ENCODE measurements around the gene CNNM4.
"Not testable (repeated sequence)": the region's sequence is repeated elsewhere in the genome, so short reads cannot be mapped to it uniquely, and the experiment has no call there.

CNNM4 gene

GRCh38 chr2:96792772-96793749 lies 32.4 kb downstream of the CNNM4 start:
- H3K36me3 ChIP-seq = no peaks in the 10 kb centered on the region
- DNase-seq = no peak
- no peaks in the 10 kb centered on the region for H3K27me3 ChIP-seq
- no peak for TF ChIP-seq CTCF (IDR thresholded peaks at IDR 0.05; ENCODE audit: low read depth, low read length)
- no peaks in the 10 kb centered on the region for H3K4me1 ChIP-seq
- H3K4me3 ChIP-seq (ENCODE audit: low read depth, low read length) = no peak overlapping the region
- no peaks in the 10 kb centered on the region for H3K9me3 ChIP-seq

- H3K27me3 ChIP-seq = no peaks in the 10 kb centered on the region
- no peak overlapping the region for H3K4me3 ChIP-seq (ENCODE audit: low read depth, low read length)
- no peak for DNase-seq
- no peaks in the 10 kb centered on the region for H3K4me1 ChIP-seq
- no peak for TF ChIP-seq CTCF (IDR thresholded peaks at IDR 0.05; ENCODE audit: low read depth, low read length)
- no peaks in the 10 kb centered on the region for H3K36me3 ChIP-seq
- no peaks in the 10 kb centered on the region for H3K9me3 ChIP-seq
Observed at GRCh38 chr2:96795076-96795475, 34.4 kb downstream of the CNNM4 start.

- not testable (repeated sequence) for H3K27me3 ChIP-seq; H3K4me3 ChIP-seq (ENCODE audit: low read depth, low read length); DNase-seq; H3K9me3 ChIP-seq; H3K36me3 ChIP-seq; H3K4me1 ChIP-seq
Observed at GRCh38 chr2:96796497-96796896, 35.8 kb downstream of the CNNM4 start.

DNA sequence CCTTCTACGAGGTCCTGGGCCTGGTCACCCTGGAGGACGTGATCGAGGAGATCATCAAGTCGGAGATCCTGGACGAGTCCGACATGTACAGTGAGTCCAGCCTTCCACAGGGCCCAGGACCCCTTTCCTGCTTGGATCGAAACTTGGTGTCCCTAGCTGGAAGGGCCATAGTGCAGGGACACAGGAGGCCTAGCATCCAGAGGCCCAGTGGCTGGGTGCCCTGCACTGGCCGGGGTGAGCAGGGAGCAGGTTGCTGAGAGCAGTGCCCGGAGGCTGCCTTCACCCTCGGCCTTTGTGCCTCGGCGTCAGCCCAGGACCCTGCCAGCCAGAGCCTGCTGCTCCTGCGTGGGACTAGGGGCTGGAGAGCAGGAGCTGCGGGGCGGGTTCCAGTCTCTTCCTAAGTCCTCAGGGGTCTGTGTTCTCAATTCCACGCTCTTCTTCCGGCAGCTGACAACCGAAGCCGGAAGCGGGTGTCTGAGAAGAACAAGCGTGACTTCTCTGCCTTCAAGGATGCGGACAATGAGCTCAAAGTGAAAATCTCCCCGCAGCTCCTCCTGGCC lies 36.4 kb downstream of the CNNM4 start:
- TF ChIP-seq CTCF (IDR thresholded peaks at IDR 0.05; ENCODE audit: low read depth, low read length) = no peak
- no peaks in the 10 kb centered on the region for H3K27me3 ChIP-seq
- no peak overlapping the region for H3K4me3 ChIP-seq (ENCODE audit: low read depth, low read length)
- no peaks in the 10 kb centered on the region for H3K36me3 ChIP-seq
- no peaks in the 10 kb centered on the region for H3K4me1 ChIP-seq
- no peaks in the 10 kb centered on the region for H3K9me3 ChIP-seq
- DNase-seq = no peak

- no peaks in the 10 kb centered on the region for H3K36me3 ChIP-seq
- no peak for DNase-seq
- TF ChIP-seq CTCF (IDR thresholded peaks at IDR 0.05; ENCODE audit: low read depth, low read length) = no peak
- H3K4me3 ChIP-seq (ENCODE audit: low read depth, low read length) = no peak overlapping the region
- H3K4me1 ChIP-seq = no peaks in the 10 kb centered on the region
- H3K9me3 ChIP-seq = no peaks in the 10 kb centered on the region
- H3K27me3 ChIP-seq = no peaks in the 10 kb centered on the region
Observed at GRCh38 chr2:96798733-96799622, 38.3 kb downstream of the CNNM4 start.

DNA sequence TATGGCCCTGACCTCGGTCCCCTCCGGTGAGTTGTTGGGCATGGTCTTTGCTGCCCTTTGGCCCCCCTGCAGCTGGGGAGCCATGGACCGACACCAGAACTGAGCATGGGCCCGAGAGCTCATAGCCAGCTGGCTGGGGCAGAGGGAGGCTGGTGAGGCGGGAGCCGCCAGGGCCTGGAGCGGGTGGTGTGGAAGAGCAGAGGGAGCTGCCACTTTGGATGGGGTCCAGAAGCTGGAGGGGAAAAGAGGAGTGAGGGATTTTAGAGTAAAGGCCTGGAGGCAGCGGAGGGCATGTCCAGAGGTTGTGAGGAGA lies 38.9 kb downstream of the CNNM4 start:
- Histone ChIP-seq H3K27me3 (no peaks in the 10 kb centered on the region), H3K9me3 (no peaks in the 10 kb centered on the region), H3K4me3 (ENCODE audit: low read depth, low read length) (no peak overlapping the region), H3K36me3 (no peaks in the 10 kb centered on the region), H3K4me1 (no peaks in the 10 kb centered on the region)
- no peak for DNase-seq
- no peak for TF ChIP-seq CTCF (IDR thresholded peaks at IDR 0.05; ENCODE audit: low read depth, low read length)
